NCI-H82 treated with DMSO at 0.1 percent for 48 hours (cell line): ENCODE measurements around the gene STAT5A.

Experiments
- DNase-seq: peaks from one replicate; lab custom pipeline; 2025; ENCODE audit not compliant: unreplicated experiment; lab: John Stamatoyannopoulos, UW

STAT5A gene

DNA sequence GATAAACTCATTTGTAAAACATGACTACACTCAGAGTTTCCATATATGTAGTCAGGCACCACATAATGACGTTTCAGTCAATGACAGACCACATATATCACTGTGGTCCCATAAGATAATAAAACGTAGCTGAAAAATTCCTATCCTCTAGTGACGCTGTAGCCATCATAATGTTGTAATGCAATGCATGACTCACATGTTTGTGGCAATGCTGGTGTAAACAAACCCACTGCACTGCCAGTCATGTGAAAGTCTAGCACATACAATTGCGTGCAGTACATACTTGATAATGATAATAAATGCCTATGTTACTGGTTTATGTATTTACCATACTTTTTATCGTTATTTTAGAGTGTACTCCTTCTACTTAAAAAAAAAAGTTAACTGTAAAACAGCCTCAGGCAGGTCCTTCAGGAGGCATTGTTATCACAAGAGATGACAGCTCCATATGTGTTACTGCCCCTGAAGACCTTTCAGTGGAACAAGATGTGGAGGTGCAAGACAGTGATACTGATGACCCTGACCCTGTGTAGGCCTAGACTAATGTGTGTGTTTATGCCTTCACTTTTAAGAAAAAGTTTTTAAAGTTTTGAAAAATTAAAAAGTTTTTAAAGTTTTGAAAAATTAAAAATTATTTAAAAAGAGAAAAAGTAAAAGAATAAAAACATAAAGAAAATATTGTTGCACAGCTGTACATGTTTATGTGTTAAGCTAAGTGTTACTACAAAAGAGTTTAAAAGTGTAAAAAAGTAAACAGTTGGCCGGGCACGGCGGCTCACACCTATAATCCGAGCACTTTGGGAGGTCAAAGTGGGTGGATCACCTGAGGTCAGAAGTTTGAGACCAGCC, 21.2 kb upstream of the STAT5A start:
- no peak for DNase-seq

DNA sequence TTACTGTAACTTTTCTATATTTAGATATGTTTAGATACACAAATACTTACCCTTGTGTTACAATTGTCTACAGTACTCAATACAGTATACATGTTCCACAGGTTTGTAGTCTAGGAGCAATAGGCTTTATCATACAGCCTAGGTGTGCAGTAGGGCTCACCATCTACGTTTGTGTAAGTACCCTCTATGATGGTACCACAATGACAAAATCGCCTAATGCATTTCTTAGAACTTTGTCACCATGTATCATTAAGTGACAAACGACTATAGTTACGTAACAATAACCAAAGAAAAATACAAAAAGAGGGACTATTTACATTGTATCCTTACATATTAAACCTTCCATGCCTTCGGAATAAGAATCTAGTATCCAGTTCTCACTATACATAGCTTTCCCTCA, 20.1 kb upstream of the STAT5A start:
- DNase-seq, result no peak

DNA sequence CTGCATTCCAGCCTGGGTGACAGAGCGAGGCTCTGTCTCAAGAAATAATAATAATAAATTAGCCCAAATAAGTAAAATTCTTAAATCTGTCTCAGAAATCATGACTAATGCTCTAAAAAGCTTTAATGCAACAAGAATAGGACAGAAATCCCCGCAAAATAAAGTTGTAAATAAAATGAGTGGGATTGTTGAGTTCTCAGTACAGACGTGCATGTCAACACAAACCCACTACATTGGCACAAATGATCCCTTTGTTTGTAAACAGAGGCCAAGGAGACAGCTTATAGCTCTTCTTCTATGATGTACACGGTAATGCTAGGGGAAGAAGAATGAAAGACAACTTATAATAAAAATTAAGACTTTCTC, 18.1 kb upstream of the STAT5A start:
- no peak for DNase-seq

DNA sequence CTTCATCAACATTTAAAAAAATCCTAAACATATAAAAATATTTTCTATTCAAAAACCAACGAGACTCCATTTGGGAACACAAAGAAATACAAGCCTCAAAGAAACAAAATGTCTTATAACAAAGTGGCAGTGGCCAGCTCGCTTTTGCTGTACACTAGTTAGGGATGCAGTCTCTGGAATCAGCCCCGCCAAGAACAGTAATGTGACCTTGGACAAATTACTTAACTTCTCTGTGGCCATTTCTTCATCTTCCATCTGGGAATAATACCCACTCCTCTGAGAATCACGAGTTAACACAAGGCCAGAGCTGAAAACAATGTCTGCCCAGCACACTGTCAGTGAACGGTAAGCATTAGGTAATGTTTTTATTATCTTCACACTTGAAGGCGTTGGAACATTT, 17.7 kb upstream of the STAT5A start:
- no peak for DNase-seq

DNA sequence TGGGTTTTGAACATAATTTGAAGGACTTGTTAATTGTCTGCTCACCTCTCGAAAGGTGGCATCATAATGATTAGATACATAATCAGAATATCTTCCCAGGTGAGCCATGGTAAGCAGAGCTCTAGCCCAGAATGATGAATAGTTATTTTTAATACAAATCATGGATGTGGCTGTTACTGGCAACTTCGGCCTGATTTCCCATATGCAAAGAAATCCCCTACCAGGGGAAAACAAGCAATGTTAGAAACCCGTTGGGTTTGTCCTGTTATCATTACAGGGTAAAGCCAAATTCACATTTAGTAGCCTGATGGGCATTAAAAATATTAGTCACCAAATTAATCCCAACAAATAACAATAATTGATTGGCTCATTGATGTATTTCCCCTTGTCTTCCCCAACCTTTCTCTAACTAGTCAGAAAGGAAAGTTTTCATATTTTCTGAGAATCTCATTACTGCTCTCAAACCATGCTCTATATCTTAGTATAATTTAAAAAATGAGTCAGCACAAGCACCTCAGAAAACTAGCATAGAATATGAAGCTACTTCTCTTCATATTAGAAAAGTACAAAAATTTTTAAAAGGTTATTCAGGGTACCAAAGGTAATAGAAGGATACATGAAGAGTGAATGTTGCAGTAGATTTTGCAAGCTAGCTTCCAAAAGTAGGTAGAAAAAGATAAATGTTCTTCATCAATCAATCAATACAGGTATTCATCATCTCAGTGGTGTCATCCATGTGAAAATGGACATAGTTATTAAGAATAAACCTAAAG, 17.1 kb upstream of the STAT5A start:
- DNase-seq, result no peak

DNA sequence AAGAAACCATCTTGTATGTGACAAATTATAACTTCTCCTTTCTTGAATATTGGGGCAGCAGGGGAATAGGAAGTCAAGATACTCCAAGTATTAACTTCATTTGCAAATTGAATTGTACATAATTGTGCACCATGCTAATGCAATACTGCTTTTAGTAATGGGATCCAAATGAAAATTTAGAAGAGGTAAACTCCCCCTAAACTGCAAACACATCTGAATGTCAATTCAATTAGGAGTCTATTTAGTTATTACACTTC, 16.6 kb upstream of the STAT5A start:
- DNase-seq, result no peak

DNA sequence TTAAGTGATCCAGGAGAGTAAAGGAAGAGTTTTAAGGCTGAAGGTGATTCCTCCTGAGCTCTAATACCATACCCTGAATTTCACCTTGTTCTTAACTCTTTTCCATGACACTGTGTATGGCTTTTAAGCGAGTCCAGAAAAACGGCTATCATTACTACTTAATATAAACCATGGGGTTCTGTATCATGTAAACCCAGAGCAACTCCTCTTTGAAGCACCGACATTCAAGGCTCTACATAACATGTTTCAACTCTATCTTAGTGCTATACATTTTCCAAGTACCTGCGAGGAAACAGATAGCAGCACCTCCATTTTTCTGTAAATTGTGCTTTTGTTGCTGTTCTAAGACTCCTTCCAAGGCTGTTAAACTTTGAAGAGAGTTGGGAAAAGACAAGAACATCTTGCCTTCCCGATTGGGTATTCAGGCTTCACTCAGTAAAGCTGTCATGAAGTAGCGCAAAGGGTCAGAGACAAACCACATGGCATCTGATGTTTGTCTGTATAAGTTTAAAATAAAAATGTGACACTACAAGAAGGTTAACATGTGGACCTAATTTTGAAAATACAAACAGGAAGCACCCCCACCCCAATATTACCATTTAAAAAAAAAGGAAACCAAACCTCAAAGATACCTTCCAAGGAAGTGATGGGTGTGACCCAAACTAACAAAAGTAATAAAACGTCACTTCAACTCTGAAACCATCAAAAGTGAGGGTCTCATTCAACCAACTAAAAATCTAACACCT, 16.0 kb upstream of the STAT5A start:
- no peak for DNase-seq

DNA sequence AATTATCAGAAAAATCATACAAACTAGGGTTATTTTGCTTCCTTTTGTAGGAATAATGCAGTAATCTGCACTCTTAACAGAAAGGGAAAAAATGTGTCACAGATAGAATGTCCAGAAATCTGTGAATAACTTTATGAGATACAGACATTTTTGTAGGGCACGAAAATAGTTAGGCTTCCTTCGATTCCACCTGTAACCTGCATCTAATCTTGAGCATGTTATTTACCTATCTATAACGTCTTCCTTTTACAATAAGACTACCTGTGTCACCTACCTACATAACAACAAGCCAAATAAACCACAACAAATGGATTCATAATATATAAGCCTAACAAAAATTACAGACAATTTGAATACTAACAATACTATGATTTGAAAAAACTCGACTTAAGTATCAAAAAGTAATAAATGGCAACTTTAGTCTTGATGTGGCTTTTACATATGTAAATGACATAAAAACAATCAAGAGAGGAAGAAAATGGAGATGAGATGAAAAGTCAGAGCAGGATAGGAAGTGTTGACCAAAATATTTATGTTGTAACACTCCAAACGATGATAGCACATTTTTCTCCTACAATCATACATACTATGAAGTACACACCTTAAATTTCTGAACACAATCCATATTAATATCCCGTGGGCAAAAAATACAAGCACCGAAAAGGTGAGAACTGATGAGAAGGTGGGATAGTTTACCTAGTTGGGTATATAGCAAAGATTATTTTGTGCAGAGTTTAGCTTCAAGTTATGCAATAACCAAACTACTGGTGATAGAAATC, 14.6 kb upstream of the STAT5A start:
- no peak for DNase-seq

DNA sequence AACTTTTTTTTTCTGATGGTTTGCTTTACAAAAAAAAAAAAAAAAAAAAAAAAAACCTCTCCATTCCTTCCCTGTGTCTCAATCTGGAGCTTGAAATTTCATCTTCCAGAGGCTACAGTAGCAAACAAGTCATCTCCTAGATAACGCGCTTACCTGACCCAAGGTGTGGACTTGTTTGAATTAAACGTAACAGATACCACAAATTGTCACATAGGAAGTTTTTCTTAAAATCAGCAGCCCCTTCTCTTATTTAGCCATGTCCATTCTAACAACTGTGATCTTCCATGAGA, 14.1 kb upstream of the STAT5A start:
- DNase-seq, result no peak

DNA sequence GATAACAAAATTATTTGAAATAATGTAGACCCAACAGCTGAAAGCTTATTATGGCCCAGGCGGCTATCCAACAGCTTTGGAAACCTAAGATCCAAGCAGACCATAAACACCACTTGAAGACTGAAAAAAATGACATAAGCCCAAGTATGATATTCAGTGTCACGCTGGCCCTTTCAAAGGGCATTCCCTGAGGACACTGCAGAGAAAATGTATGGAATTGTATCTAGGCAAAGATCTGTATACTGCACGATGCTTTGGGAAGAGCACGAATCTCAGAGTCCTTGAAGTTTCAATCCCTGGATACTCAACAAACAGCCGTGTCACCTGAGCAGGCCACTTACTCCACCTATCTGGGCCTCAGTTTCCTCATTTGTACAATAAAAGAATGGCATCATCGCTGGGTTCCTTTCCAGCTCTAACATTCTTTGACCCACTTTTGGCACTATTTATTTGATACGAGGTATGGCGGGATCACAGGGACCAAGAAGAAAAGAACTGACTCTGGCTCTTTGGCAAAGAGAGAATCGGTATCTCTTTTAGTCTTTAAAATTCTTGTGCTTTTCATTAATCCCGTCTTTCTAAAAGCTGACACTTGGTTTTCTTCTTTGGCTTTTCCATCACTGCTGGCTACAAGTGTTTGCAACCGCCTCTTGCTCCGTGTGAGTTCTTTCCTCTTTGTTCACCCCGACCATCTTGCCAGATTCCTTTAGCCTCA, 13.3 kb upstream of the STAT5A start:
- no peak for DNase-seq

DNA sequence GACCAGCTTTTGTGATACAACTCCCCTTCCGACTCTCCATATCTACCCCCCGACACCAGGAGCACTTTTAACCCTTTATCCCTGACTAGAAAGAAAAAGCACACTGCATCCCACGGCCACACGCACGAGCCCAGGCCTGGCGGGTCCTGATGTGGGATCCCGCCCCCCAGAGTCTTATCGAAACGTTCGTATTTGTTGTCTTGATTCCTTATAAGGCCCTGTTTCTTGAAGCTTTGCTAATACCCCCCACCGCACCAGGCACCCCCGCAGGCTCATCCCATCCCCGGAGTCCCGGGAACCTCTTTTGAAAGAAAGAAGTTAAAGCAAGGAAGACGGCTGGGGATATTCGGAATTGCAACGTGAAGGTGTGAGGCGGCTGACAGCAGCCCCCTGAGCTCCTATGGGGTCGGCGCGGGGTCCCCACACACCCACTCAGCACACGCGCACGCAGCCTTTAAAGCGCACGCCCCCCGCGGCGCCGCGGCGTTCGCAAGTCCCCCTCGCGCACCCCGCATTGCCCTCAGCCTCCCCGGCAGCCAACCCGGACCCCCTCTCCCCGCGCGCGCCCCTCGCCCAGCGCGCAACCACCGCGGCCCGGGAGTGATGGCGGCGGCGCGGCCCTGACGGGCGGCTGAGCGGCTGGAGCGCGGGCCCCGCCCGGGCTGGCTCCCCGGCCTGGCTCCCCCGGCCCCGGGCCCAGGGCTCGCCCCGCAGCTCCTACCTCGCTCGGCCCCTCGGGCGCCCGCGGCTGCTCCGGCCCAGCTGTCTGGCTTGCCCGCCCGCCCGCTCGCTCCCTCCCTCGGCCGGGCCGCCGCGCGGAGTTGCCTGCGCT, 12.6 kb upstream of the STAT5A start:
- DNase-seq, result no peak

DNA sequence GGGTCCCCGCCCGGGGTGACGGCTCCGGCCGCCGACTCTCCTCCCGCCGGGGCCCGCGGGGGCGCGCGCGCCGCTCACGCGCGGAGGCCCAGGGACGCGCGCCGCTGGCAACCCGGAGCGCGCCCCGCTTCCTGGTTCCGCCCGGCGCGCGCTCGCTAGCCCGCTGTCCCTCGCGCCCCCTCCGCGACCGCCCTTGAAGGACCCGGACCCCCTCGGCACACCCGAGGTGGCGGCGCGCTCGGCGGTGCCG, 12.0 kb upstream of the STAT5A start, which contains the start of gene STAT5B:
Gene STAT5B (minus strand): TSS at position 33 of the 250 bp plus-strand sequence. CDS start 44,264 bp downstream, outside the sequence.
- no peak for DNase-seq

DNA sequence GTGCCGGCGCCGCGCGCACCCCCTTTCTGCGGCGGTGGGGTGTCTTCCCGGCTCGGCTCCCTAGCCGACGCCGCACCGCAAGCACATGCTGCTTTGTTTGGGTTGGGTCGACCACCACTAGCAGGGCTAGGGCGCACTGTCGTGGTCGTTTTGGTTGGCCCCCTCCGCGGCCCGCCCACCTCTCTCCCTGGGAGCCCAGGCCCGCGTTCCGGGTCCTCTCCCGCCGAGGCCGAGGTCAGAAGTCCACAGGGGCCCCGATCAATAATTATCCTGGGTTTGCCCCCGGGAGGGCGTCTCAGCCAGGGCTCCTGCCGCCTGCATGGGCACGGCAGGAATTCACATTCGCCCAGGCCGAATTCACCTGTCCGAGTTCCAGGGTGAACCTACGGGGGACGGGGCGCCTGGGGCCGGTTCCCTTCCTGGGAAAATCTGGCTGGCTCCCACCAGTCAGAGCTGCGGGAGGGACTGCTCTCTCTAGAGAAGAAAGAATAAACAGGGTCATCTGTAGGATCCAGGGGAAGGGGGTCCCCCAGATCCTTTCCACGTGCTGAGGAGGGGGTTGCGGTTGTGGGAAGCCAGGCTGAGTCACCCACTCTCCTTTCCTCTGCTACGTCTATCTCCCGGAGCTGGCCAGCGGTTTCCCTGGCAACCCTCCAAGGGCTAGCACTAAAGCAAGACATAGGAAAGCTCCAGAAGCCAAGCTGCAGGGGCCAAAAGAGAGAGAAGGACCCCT, 11.5 kb upstream of the STAT5A start:
- DNase-seq, result no peak

DNA sequence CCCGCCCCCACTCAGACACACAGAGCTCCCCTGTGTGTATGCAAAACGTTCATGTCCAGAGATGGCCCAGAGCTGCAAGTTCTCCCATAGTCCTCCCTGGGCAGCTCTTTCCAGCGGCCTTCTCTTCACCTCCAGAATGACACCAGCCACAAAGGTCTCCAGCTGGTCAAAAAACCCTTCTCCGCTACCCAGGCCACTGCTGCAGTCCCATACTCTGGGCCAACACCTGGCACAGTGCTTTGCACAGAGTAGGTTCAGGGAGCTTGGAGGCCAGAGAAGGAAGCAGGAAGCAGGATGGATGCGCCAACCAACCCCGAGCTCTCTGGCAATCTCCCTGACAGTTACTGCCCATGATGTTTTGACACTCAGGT, 11.0 kb upstream of the STAT5A start:
- DNase-seq, result no peak

DNA sequence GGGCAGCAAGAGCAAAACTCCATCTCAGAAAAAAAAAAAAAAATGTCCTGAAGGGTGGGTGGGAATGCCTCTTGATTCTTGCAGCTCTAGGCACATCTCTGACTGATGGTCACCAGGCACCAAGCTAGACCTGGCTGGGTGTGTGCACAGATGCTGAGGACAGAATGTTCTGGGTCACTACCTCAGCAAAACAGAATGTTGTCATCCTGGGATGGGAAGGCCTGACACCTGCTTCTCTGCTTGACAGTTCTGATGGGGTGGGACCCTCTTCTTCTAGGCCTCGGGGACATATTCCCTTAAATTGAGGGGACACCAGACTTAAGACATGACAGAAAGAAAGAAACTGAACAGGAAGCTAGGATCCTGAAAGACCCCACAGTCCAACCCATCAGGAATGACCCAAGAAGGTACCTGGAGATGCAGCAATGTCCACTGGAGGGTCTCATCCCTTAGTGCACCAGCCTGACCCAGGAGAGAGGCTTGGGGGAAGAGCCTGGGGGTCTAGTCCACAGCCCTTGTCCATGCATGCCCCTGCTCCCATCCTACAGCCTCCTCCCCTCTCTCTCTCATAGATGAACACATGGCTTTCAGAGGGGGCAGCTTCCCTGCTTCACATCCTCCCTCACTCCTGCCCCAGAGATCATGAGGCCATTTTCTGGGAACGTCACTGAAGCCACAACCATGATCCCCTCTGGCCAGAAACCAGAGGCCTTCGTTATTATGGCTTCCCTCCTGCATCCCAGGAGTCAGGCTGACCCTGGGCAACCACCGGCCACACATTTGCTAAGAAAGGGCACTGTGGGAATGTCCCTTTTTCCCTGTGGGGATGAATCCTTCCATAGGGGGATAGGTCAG, 8.3 kb upstream of the STAT5A start:
- DNase-seq, result no peak

DNA sequence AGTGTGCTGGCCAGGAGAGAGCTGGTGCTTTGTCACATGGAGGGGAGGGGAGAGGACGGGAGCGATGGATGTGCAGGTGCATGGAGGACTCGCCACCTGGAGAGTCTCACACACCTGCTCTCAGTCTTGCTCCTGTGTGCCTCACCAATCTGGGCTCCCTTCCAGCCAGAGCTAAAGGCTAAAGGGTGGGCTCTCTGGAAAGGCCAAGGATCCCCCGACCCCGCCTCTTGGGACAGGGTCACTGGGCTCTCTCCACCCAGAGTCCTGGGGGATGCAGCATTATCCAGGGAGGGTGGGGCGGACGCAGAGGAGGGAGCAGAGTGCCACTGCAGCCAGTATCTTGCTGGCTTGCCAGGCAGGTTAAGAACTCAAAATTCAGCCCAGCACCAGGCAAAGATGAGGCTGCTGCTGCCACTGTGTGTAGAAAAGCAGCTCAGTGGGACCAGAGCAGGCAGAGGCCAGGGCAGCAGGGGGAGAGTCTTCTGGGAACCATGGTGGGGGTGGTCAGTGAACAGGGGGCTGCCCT, 6.7 kb upstream of the STAT5A start:
- DNase-seq, result no peak

DNA sequence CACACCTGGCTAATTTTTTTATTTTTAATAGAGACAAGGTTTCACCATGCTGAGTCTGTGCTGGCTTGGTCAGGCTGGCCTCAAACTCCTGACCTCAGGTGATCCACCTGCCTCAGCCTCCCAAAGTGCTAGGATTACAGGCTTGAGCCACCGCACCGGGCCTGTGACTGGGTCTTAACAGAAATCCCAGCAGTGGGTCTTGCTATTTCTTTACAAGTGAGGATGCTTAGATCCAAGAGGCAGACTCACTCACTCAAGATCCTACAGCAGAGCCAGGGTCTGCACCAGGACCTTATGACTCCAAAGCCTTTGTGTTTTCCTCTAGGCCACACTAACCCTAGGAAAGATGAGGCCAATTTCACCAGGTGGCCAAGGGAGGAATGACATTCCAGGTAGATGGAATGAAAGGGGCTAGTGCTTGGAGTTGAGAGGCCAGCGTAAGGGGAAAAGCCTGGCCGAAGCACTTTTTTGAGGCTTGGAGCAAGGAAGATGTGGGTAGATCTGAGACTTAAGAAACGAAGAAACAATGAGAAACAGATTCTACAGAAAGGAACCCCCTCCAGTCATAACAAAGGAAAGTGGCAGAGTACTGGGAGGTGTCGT, 5.7 kb upstream of the STAT5A start:
- no peak for DNase-seq
